Omental fat pad (tissue), 4 donors: ENCODE results near the gene IL1RAPL1. TPM values are rescaled to one million over a fixed set of nuclear protein-coding genes. Genes with fewer than 3 reads are reported as not detected.
A peak's percentile ranks its signal among the peaks of the same experiment; 100 is the strongest.

Source experiments
- ATAC-seq: fragments of 150-250 bp; one replicate; pipeline ENCODE4 v1.9.1; 2016; ENCODE audit warnings: mild to moderate bottlenecking, moderate library complexity; ENCODE audit not compliant: low FRiP score
- DNase-seq: peaks from one replicate; pipeline ENCODE4 v3.0.0-alpha.2; 2019; ENCODE audit warnings: low spot score
- total RNA-seq, 4 donors: library from RNA; depleted of rRNA; stranded (reverse); fragments of >200 nt; gene quantifications; one replicate each; pipeline ENCODE4 v1.1.0, GENCODE V29; 2016
- TF ChIP-seq, protein P1 (sequence below), 3 donors: fragments of 450-650 bp; IDR thresholded peaks; one replicate each; pipeline ENCODE4 v1.5.1; 2016 to 2017; ENCODE audit warnings: antibody characterized with exemption in 3 of 3, mild to moderate bottlenecking in 3 of 3, moderate library complexity in 2 of 3

Gene IL1RAPL1
- total RNA-seq, 4 donors from 2014 or later = 0.13 to 0.93 (median 0.42) TPM

- DNase-seq (no peak), ATAC-seq (no peak)
- TF ChIP-seq, protein P1, sequence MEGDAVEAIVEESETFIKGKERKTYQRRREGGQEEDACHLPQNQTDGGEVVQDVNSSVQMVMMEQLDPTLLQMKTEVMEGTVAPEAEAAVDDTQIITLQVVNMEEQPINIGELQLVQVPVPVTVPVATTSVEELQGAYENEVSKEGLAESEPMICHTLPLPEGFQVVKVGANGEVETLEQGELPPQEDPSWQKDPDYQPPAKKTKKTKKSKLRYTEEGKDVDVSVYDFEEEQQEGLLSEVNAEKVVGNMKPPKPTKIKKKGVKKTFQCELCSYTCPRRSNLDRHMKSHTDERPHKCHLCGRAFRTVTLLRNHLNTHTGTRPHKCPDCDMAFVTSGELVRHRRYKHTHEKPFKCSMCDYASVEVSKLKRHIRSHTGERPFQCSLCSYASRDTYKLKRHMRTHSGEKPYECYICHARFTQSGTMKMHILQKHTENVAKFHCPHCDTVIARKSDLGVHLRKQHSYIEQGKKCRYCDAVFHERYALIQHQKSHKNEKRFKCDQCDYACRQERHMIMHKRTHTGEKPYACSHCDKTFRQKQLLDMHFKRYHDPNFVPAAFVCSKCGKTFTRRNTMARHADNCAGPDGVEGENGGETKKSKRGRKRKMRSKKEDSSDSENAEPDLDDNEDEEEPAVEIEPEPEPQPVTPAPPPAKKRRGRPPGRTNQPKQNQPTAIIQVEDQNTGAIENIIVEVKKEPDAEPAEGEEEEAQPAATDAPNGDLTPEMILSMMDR (IDR thresholded peaks at IDR 0.05) = no peak
Observed at GRCh38 chrX:29834311-29834710, 1247.1 kb downstream of the IL1RAPL1 start.

GRCh38 chrX:29834764-29835163 lies 1247.5 kb downstream of the IL1RAPL1 start:
- no peak for ATAC-seq
- TF ChIP-seq, protein P1 (IDR thresholded peaks at IDR 0.05) = no peak
- DNase-seq = no peak

- no peak for DNase-seq
- ATAC-seq = no peak
- TF ChIP-seq, protein P1 (IDR thresholded peaks at IDR 0.05) = no peak
Observed at GRCh38 chrX:29841750-29842149, 1254.5 kb downstream of the IL1RAPL1 start.

DNA sequence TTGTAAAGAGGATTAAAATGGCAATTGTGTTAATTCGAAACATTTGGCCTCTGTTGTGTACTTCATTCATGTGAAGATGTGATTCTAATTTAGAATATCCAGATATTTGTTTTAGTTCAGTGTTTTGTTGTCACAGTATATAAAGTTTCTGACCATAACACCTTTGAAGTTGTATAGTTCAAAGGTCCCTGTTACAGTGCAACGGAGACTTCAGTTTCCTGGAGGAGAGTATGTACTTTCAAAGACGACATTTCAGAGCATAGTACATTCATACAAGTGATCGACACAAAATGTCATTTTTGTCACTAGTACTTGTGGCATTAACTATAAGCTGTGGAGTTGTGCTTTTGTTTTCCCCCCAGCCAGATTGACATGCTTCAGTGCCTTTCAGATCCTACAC lies 1255.3 kb downstream of the IL1RAPL1 start:
- no peak for DNase-seq
- no peak for ATAC-seq
- TF ChIP-seq, protein P1 (IDR thresholded peaks at IDR 0.05) = no peak

- no peak for DNase-seq
- TF ChIP-seq, protein P1 (IDR thresholded peaks at IDR 0.05) = no peak
- ATAC-seq = peak; percentile 32
Observed at GRCh38 chrX:29851857-29852605, 1264.8 kb downstream of the IL1RAPL1 start.

- ATAC-seq = peak; percentile 32
- TF ChIP-seq, protein P1 (IDR thresholded peaks at IDR 0.05) = no peak
- DNase-seq = no peak
Observed at GRCh38 chrX:29852767-29853166, 1265.5 kb downstream of the IL1RAPL1 start.

- DNase-seq (no peak), ATAC-seq (no peak)
- TF ChIP-seq, protein P1 (IDR thresholded peaks at IDR 0.05) = no peak
Observed at GRCh38 chrX:29858714-29859113, 1271.5 kb downstream of the IL1RAPL1 start.
